ENCODE results near the gene CYP17A1.

GRCh38 chr10:102880256-102880655, 43.0 kb upstream of the CYP17A1 start:
- TF ChIP-seq, protein P1, sequence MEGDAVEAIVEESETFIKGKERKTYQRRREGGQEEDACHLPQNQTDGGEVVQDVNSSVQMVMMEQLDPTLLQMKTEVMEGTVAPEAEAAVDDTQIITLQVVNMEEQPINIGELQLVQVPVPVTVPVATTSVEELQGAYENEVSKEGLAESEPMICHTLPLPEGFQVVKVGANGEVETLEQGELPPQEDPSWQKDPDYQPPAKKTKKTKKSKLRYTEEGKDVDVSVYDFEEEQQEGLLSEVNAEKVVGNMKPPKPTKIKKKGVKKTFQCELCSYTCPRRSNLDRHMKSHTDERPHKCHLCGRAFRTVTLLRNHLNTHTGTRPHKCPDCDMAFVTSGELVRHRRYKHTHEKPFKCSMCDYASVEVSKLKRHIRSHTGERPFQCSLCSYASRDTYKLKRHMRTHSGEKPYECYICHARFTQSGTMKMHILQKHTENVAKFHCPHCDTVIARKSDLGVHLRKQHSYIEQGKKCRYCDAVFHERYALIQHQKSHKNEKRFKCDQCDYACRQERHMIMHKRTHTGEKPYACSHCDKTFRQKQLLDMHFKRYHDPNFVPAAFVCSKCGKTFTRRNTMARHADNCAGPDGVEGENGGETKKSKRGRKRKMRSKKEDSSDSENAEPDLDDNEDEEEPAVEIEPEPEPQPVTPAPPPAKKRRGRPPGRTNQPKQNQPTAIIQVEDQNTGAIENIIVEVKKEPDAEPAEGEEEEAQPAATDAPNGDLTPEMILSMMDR (IDR thresholded peaks at IDR 0.05) = no peak
- no peak for TF ChIP-seq POLR2A (IDR thresholded peaks at IDR 0.05)
- TF ChIP-seq EP300 (IDR thresholded peaks at IDR 0.05) = no peak

Measured in ovary (tissue), 3 donors.